SH-SY5Y (cell line): Measurements from ENCODE around the gene TXNRD1.

Source experiments
- GATA2 ChIP-seq: IDR thresholded peaks from 2 replicates; pipeline ENCODE4 v1.6.1; 2011; ENCODE audit warnings: mild to moderate bottlenecking, low read depth, low read length
- GATA3 ChIP-seq: IDR thresholded peaks from 2 replicates; pipeline ENCODE4 v1.6.1; 2011; ENCODE audit warnings: low read depth, mild to moderate bottlenecking, low read length, moderate library complexity

- TF ChIP-seq GATA3 (no peak), GATA2 (no peak)
Observed at GRCh38 chr12:104304261-104305009, 88.9 kb downstream of the TXNRD1 start.
